HG03103 (cell line): ENCODE measurements around the gene VWDE.
"Not testable (repeated sequence)": the region's sequence is repeated elsewhere in the genome, so short reads cannot be mapped to it uniquely, and the experiment has no call there.

ENCODE experiments used
- ATAC-seq: cut with Tn5 transposase; IDR thresholded peaks from one replicate; pipeline ENCODE4 v1.9.1; 2021; ENCODE audit warnings: low read depth; ENCODE audit not compliant: unreplicated experiment

The VWDE gene

DNA sequence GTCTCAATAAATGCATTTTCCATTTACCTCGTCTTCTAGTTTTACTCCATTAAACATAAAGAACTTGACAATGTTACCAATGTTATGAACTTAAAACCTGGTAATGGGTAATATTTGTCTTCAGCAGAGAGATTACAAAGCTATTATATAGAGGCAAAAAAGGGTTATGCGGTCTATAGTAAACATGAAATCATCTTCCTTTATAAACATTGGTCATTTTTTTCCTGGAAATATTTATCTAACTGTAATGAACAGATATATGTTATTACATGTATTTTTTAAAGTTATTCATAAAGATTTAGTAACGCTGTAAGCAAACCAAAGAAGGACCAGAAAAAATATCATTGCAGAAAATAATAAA is 1.3 kb downstream of the VWDE start:
- ATAC-seq, result no peak

DNA sequence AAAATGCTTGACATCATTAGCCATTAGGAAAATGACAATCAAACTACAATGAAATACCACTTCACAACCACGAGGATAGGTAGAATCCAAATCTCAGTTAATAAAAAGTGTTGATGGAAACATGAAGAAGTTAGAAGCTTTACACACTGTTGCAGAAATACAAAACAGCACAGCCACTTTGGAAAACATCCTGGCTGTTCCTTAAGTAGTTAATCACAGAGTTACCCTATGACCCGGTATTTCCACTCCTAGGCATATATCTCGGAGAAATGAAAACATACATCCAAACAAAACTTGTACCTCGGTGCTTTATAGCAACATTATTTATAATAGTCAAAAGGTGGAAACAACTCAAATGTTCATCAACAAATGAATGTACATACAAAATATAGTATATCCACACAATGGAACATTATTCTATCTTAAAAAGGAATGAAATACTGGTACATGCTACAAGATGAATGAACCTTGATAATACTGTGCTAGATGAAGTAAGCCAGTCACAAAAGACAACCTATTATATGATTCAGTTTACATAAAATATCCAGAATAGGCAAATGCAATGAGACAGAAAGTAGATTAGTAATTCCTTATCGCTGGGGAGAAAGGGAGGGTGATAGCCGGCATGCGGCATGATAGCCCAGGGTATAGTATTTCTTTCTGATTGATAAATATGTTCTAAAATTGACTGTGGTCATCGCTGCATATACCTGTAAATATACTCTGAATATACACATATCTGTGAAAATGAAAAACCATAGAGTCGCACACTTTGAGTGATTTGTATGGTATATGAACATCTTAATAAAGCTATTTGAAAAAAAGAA is 1.9 kb downstream of the VWDE start:
- ATAC-seq, result no peak

DNA sequence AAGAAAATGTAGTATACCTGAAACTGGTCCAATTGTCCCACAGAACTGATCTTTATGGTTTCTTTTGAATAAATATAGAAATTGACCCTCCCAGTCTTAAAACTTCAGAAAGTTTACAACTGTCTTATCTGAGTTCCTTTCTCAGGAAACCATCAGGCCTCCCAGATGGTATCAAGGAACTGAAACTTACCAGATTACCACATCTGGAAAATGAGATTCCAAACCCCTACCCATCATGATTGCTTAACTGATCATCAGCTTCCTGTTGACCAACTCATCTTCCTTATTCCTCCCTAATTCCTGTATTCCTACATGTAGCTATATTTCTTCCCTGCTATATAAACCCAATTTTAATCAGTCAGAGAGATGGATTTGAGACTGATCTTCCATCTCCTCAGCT is 5.5 kb downstream of the VWDE start:
- ATAC-seq, result no peak

DNA sequence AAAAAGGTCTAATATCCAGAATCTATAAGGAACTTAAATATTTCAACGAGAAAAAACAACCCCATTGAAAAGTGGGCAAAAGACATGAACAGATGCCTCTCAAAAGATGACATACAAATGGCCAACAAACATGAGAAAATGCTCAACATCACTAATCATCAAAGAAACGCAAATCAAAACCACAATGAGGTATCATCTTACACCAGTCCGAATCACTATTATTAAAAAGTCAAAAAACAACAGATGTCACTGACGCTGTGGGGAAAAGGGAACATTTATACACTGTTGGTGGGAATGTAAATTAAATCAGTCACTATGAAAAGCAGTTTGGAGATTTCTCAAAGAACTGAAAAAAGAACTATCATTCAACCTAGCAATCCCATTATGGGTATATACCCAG is 6.0 kb downstream of the VWDE start:
- no peak for ATAC-seq

DNA sequence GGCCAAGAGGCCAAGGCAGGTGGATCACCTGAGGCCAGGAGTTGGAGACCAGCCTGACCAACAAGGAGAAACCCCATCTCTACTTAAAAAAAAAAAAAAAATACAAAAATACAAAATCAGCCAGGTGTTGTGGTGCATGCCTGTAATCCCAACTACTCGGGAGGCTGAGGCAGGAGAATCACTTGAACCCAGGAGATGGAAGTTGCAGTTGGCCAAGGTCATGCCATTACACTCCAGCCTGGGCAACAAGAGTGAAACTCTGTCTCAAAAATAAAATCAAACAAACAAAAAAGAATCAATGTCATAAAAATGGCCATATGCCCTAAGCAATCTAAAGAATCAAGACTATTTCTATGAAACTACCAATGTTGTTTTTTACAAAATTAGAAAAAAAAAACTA is 7.0 kb downstream of the VWDE start:
- ATAC-seq, result not testable (repeated sequence)

DNA sequence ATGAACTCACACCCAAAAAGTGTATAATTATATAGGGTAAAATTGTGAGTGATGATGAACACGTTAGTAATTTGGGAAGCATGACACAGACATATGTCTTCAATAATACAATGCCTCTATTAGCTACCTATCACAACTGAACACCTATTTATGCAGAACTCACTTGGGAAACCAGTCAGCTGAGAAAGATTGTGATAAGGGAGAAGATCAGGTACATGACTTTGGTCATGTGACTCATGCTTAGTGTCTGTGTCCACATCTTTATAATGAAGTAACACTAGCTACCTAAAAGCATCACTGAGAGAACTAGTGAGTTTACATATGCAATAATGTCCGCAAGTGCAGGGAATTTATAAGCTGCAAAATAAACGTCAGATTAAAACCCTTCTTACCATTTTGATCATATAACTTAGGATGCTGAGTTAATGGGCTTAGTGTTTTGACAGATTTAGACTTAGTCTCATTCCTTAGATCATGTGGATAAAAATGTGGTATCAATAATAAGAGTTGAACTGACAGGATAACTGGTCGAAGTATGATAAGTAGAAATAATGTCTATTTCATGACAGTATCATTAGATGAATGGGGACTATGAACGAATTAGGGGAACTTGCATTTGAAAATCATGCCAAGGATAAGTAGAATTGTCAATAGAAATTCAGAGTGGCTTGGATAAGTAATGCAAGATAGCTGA is 11.6 kb downstream of the VWDE start:
- ATAC-seq, result no peak

DNA sequence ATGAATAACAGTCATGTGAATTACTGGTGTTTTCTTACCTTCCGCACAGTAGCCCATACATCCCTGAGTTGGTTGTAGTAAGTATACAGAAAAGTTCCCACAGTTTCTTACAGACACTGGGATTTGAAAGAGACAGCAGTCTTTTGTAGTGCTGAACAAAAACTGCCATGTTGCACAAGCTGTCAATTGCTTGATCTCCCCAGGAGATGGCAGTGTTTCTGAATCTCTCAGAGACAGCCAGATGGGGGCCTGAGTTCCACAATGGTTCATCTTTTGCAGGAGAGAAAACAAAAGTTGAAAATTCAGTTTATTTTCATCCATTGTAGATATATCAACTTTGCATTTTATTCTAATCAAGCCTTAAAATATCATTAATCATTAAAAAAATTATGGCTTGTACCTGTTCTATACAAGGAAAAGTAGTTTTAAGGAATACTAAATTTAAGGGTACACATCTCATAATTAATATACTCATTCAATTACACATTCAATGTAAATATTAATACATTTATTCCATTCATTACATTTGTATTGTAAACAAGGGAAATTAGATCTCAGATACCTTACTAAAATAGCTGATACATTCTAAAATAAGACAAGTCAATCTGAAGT is 14.5 kb downstream of the VWDE start:
- ATAC-seq, result peak; percentile 98

DNA sequence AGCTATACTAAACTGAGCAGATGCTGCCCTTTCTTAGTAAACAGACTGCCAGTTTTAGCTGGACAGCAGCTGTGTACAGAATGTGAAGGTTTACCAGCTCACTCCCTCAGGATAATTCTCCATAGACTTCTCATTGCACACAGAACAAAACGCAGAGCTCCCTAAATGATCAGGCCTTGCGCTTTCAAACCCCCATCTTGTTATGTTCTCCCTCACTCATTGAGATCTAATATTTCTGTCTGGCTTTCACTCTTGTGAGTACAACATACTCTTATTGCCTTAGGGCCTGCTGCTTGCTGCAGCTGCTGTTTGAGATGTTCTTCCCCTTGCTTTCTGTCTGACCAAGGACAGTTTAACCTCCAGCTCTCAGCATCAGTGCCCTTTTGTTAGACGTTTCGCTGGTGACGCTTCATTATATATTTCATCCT is 17.3 kb downstream of the VWDE start:
- no peak for ATAC-seq

DNA sequence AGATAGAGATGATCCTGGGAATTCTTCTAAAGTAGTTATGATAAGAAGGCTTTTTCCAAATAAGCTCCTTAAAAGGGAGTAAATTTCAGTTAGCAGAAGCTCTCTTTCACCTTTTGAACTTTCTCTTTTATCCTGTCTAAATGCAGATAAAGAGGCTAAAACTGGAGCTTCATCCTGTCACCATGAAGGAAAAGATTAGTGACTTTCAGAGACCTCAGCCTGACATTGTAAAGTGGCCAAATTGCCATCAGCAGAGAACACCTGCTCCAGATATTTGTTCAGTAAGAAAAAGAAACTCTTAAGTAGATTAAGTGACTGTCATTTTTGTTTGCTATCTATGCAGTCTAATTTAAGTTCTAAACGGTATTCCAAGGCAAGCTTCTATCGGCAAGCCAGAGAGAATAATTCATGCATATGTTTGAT is 18.3 kb downstream of the VWDE start:
- no peak for ATAC-seq

DNA sequence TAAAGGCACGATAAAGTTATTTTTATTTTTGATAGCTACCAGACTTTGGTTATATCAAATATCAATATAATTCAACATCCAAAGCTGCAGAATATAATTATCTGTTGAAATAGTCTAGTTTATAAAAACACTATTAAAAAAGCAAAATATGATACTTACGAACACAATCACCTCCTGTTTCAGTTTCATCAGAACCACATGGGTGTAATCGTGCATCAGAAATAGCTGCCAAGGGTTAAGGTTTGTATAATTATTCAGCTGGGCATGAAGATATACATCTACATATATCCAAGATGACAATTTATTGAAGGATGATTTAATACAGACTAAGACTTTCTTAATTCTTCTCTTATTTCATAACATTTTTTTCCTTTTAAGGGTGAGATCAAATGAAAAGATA is 20.3 kb downstream of the VWDE start:
- no peak for ATAC-seq

DNA sequence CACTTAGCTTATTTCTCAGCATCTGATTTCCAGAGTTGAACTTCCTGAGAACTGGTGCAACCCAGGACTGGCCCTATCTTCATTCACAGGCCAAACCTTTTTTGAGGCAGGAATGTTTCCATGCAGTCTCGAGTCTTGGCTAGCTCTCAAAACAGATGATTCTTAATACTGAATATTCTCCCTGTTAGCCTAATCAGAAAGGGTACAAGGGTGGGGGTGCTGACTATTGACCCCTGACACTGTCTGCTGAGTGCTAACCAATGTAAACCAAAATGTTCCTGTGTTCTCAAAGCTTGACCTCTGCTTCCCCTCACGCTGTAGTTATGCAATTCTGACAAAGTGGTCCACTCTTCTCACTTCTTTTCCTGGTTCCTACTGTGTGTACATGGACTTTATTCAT is 25.3 kb downstream of the VWDE start:
- ATAC-seq, result no peak

DNA sequence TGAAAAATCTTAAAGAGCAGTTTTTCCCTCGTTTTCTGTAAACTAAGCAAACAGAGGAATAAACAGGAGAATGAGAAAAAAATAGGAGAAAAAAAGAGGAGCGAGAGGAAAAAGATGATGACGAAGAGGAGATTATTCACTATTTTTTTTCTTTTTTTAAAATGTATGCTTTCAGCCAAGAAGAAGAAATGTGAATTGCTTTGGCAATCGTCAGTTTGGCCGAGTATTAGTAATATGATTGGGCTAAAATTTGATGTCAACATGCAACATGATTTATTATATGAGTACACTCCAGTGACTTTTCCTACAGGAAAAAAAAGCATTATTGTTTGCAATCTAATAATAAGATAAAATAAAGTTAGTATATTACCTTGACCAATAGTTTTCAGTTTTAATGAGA is 26.3 kb downstream of the VWDE start:
- ATAC-seq, result no peak

DNA sequence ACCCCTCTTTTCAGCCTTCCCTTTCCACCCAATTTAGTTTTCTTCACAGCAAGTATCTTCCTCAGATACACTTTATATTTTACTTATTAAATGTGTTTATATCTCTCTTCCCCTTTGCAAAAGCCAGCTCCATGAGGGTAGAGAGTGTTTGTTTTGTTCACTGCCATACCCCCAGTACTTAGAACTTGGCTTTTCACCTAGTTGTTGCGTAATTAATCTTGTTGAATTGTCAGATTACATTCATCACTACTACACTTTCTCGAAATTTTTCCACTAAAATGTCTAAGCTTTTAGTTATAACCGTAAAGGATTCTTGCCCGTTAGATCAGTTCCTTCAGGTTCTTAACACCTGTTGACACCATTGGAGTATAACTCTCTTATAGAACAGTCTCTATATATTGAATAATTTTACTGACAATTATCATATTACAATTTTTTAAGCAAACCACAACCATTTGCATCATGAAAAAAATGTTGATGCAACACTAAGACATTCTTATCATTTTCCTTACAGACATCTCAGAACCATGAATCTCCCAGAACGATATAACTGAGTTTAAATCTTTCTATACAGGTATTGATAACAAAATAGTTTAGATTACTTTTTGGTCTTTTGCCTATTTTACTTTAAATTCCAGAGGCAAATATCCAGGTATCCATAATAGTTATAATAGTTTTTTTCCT is 29.9 kb downstream of the VWDE start:
- no peak for ATAC-seq

DNA sequence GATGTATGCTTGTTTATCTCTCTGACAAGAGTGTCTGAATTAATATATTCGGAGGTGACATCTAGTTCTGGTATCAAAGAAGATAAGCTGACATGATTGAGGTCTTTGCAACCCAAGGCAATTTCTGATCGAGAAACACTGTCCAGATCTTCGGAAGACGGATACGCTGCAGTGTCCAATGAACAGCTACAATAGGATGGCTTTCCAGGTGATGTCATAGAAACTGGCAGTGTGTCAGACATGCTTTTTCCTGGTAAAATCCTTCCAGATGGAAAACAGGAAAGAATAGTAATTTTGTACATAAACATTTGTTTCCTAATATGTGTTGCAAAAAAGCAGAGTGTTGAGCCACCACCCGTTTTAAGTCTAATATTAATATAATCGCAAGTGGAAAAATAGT is 33.4 kb downstream of the VWDE start:
- ATAC-seq, result no peak

DNA sequence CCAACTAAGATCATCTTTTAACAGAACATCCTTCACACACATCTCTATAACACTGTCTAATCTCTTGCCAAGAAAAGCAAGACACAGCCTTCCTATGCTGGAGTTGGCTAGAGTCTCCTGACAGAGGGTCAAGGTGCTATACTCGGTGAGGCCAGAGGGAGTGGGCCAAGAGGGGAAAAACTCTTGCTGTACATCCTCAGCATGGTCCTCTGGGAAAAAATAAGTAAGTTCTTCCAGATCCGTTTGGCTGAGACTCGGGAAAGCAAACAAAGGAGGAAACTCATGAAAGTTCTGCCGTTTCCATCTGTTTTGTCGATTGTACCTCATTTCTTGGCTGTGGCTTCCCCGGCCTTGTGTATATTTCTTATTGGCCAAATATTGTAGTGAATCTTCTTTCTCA is 33.9 kb downstream of the VWDE start:
- no peak for ATAC-seq

DNA sequence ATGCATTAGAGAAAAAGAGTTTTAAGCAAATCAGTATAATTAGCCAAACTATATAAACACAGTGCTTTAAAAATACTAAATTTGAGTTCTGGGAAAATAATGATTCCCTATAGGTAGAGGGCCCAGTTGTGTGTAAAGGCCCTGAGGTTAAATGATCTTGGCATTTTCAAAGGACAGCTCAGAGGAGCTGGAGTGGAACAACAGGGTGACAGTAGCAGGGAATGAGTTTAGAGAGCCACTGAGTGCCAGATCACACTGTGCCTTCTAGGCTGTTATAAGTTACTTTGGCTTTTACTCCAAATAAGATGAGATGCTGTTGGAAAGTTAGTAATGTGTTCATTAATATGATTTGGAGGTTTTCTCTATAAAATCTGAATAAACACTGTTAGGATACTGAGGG is 34.6 kb downstream of the VWDE start:
- ATAC-seq, result no peak

DNA sequence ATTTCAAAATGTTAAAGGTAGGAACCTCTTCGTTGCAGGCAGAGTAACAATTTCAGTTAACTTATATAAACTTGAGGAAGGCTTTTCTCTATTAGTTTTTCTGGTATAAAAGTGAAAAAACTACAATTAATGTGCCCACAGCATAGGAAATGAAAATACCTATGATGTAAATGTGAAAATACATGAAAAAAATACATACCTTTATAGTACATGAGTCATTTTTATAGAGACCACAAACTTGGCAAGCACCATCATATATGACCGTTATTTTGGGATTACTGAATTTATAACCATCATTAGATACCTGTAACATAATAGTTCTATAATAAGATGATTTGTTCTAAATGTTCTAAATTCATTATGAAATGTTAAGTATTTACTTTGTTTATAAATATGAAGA is 42.7 kb downstream of the VWDE start:
- no peak for ATAC-seq

DNA sequence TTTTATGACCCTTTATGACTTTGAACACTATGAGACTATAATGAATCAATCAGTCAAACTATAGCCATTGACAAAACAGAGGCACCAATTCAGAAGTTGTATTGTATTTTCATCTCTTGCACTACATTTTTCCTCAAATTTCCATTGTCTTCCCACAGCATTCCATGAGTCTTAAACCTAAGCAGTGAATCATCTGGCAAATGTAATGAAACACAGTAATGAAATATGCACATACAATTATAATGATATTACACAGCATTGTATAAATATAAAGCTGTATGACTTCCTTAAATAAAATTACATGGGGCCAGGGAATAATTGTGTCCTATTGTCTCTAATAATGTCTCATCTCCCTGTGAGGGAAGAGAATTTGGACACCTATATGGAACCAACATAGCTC is 45.0 kb downstream of the VWDE start:
- no peak for ATAC-seq

DNA sequence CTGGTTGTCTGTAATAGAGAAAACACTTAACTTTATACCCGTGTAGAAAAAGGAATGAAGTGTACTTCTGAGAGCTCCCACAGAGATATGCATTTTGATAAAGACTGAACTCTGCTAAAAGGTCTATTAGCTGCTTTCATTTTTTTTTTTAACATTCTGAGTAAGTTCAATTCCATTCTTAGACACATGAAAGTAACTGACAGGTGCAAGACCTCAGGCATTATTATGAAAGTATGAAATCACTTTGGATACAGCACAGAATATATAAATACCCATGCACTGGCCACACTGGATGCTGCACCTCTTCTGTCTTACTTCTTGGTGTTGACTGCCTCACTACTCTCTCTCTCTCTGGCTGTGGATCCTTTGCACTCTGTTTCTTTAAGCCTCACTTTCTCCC is 46.2 kb downstream of the VWDE start:
- peak; percentile 82 for ATAC-seq

DNA sequence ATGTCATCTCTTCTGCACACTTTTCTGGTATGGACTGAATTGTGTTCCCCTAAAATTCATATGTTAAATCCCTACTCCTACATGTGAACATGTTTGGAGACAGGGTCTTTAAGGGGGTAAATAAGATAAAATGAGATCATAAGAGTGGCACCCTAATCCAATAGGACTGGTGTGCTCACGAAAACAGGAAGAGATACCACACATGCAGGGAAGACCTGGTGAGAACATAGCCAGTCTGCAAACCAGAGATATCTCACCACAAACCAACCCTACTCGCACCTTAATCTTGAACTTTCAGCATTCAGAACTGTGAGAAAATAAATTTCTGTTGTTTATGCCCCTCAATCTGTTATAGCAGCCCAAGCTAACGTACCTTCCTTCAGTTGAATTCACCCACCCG is 51.8 kb downstream of the VWDE start:
- ATAC-seq, result no peak

DNA sequence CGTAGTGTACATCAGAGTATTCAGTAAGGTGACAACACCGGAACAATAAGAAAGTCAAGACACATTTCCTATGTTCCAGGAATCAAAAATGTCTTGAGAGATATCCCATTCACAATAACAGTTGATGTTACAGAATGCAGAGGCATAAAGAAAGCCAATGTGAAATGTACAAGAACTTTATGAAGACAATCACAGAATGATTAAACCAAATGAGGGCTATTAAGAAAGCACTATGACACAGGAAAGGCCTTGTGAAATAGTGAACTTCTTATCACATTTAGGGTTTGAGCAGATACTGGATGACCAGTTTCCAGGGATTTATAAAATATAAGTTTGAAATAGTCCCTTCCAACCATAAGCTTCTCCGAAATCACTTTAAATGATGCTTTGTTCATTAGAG is 52.7 kb downstream of the VWDE start:
- no peak for ATAC-seq
